Astrocyte (in vitro differentiated cells and primary cell): ENCODE measurements around the gene PARP9. TPM values are rescaled to one million over a fixed set of nuclear protein-coding genes. Genes with fewer than 3 reads are reported as not detected.
"Not testable (repeated sequence)": the region's sequence is repeated elsewhere in the genome, so short reads cannot be mapped to it uniquely, and the experiment has no call there.

Source experiments
- DNase-seq: peaks from one replicate; pipeline ENCODE4 v3.0.0-alpha.2; 2010; ENCODE audit warnings: low read depth
- FAIRE-seq: peaks from 2 replicates; lab custom pipeline; 2011; peaks lifted over from hg19 to GRCh38; lab: Jason Lieb, UNC
- H2AFZ ChIP-seq: 2 replicates; pipeline ENCODE4 v1.6.0; 2012; ENCODE audit warnings: low read depth, low read length, inconsistent platforms
- H3K27ac ChIP-seq: 2 replicates; pipeline ENCODE4 v1.5.1; 2011; ENCODE audit warnings: low read depth, low read length, inconsistent platforms
- H3K27me3 ChIP-seq: 2 replicates; pipeline ENCODE4 v1.6.0; 2011; ENCODE audit warnings: low read length, inconsistent platforms; ENCODE audit not compliant: insufficient read depth
- H3K36me3 ChIP-seq: 2 replicates; pipeline ENCODE4 v1.5.1; 2011; ENCODE audit warnings: low read length, inconsistent platforms; ENCODE audit not compliant: insufficient read depth
- H3K4me1 ChIP-seq: 2 replicates; pipeline ENCODE4 v1.5.1; 2011; ENCODE audit warnings: low read length, inconsistent platforms; ENCODE audit not compliant: insufficient read depth
- H3K4me2 ChIP-seq: 2 replicates; pipeline ENCODE4 v1.6.0; 2012; ENCODE audit warnings: low read length, inconsistent platforms
- H3K4me3 ChIP-seq: 2 replicates; pipeline ENCODE4 v1.5.1; 2011; ENCODE audit warnings: low read depth, mild to moderate bottlenecking, low read length, inconsistent platforms; ENCODE audit not compliant: insufficient read depth
- H3K79me2 ChIP-seq: 2 replicates; pipeline ENCODE4 v1.6.0; 2012; ENCODE audit warnings: mild to moderate bottlenecking, low read length, inconsistent platforms; ENCODE audit not compliant: insufficient read depth
- H3K9ac ChIP-seq: 2 replicates; pipeline ENCODE4 v1.6.0; 2012; ENCODE audit warnings: mild to moderate bottlenecking, low read length, inconsistent platforms
- H3K9me3 ChIP-seq: 2 replicates; pipeline ENCODE4 v1.5.1; 2012; ENCODE audit warnings: low read depth, mild to moderate bottlenecking, low read length, inconsistent platforms; ENCODE audit not compliant: insufficient read depth
- H4K20me1 ChIP-seq: 2 replicates; pipeline ENCODE4 v1.6.0; 2012; ENCODE audit warnings: low read length, inconsistent platforms; ENCODE audit not compliant: insufficient read depth
- H3K27ac Mint-ChIP-seq: one replicate; pipeline ENCODE4 v1.8.0; 2021; ENCODE audit warnings: mild to moderate bottlenecking, mixed read lengths; ENCODE audit not compliant: unreplicated experiment
- H3K27me3 Mint-ChIP-seq: one replicate; pipeline ENCODE4 v1.8.0; 2021; ENCODE audit warnings: low read depth, mixed read lengths; ENCODE audit not compliant: unreplicated experiment
- H3K36me3 Mint-ChIP-seq: one replicate; pipeline ENCODE4 v1.8.0; 2021; ENCODE audit warnings: low read depth, mixed read lengths; ENCODE audit not compliant: unreplicated experiment
- H3K4me1 Mint-ChIP-seq: one replicate; pipeline ENCODE4 v1.8.0; 2021; ENCODE audit warnings: low read depth, mixed read lengths; ENCODE audit not compliant: unreplicated experiment
- H3K4me3 Mint-ChIP-seq: one replicate; pipeline ENCODE4 v1.8.0; 2021; ENCODE audit warnings: mild to moderate bottlenecking, moderate library complexity, mixed read lengths; ENCODE audit not compliant: unreplicated experiment
- H3K9me3 Mint-ChIP-seq: one replicate; pipeline ENCODE4 v1.8.0; 2021; ENCODE audit warnings: mild to moderate bottlenecking, mixed read lengths; ENCODE audit not compliant: unreplicated experiment
- CTCF ChIP-seq: IDR thresholded peaks from 2 replicates; pipeline ENCODE4 v1.5.1; 2011; ENCODE audit warnings: low read depth, mild to moderate bottlenecking, inconsistent platforms, low read length, moderate library complexity; ENCODE audit not compliant: insufficient read depth
- EZH2 ChIP-seq: IDR thresholded peaks from 2 replicates; pipeline ENCODE4 v1.6.1; 2012; ENCODE audit warnings: mild to moderate bottlenecking, low read length, inconsistent platforms; ENCODE audit not compliant: insufficient read depth
- total RNA-seq: library from RNA; stranded (reverse); gene quantifications from 2 replicates; pipeline ENCODE4 v1.2.1, GENCODE V29; 2021

Gene PARP9
- total RNA-seq, 1 donor from 2014 or later: 74.1 TPM

DNA sequence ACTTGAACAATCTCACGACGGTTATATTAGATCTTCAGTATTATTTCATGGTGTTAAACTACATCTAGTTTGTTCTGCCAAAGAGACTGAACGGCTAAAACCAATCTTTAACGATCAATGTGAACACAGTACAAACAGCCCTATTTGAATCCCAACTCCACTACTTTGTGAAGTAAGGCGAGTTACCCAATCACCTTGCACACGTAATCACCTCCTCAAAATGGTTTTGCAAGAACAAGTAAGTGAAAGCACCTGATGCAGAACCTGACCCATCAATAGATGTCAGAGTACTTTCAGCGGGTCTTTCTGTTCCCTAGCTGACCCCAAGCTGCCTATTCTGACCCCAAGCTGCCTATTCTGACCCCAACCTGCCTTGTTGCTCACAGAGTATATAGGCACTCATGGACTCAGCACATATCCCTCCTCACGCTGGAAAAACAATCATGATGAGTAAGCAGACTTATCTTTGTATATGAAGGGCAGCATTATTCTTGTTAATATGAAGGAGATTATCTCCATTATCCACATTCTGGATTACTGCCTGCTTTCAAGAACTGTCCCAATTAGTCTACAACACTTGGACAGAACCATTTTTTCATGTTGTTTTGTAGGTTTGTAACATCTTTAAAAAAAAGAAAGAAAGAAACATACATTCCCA, 53.1 kb downstream of the PARP9 start:
- H3K27me3 ChIP-seq: no peaks in the 10 kb centered on the region
- no peaks in the 10 kb centered on the region for H3K36me3 ChIP-seq
- no peak overlapping the region for H3K4me3 ChIP-seq
- peak overlapping the region; percentile 60 for H3K4me3 Mint-ChIP-seq
- H3K79me2 ChIP-seq: peaks cover 81% of the 10 kb centered on the region
- no peak overlapping the region for H3K9ac ChIP-seq
- no peak overlapping the region for H3K27ac ChIP-seq
- H3K4me1 Mint-ChIP-seq: peaks cover 40% of the 10 kb centered on the region
- H3K36me3 Mint-ChIP-seq: no peaks in the 10 kb centered on the region
- H3K27ac Mint-ChIP-seq: peak overlapping the region; percentile 22
- H4K20me1 ChIP-seq: peaks cover 77% of the 10 kb centered on the region
- no peaks in the 10 kb centered on the region for H3K9me3 ChIP-seq
- FAIRE-seq: no peak
- peaks cover 10% of the 10 kb centered on the region for H3K4me1 ChIP-seq
- no peaks in the 10 kb centered on the region for H3K9me3 Mint-ChIP-seq
- H3K27me3 Mint-ChIP-seq: no peaks in the 10 kb centered on the region
- TF ChIP-seq CTCF: no peak
- TF ChIP-seq EZH2: no peak
- no peak overlapping the region for H3K4me2 ChIP-seq
- H2AFZ ChIP-seq: no peak overlapping the region
- DNase-seq: no peak

- not testable (repeated sequence) for H2AFZ ChIP-seq, H3K9me3 Mint-ChIP-seq, H3K4me3 Mint-ChIP-seq, H3K4me1 ChIP-seq, H3K4me3 ChIP-seq, H3K27me3 ChIP-seq, H3K9me3 ChIP-seq, H3K4me2 ChIP-seq, FAIRE-seq, H3K36me3 ChIP-seq, H3K27me3 Mint-ChIP-seq, H3K27ac Mint-ChIP-seq, H3K9ac ChIP-seq, H3K27ac ChIP-seq, H3K36me3 Mint-ChIP-seq
- peaks cover 96% of the 10 kb centered on the region for H4K20me1 ChIP-seq
- H3K79me2 ChIP-seq: peaks cover 100% of the 10 kb centered on the region
- H3K4me1 Mint-ChIP-seq: peaks cover 47% of the 10 kb centered on the region
- DNase-seq: peak; percentile 49
These were observed 55.2 kb downstream of the PARP9 start for GRCh38 chr3:122508944-122509343.

GRCh38 chr3:122508135-122508914, 55.8 kb downstream of the PARP9 start:
- Histone ChIP-seq H3K79me2 (peaks cover 100% of the 10 kb centered on the region), H2AFZ (no peak overlapping the region), H3K27ac (no peak overlapping the region), H3K27me3 (no peaks in the 10 kb centered on the region), H3K9me3 (no peaks in the 10 kb centered on the region), H4K20me1 (peaks cover 96% of the 10 kb centered on the region), H3K4me3 (no peak overlapping the region), H3K4me1 (peaks cover 6% of the 10 kb centered on the region), H3K9ac (no peak overlapping the region), H3K4me2 (no peak overlapping the region), H3K36me3 (no peaks in the 10 kb centered on the region)
- DNase-seq (no peak), FAIRE-seq (no peak)
- Mint-ChIP-seq H3K27me3 (no peaks in the 10 kb centered on the region), H3K9me3 (no peaks in the 10 kb centered on the region), H3K4me3 (no peak overlapping the region), H3K27ac (no peak overlapping the region), H3K36me3 (peaks cover 5% of the 10 kb centered on the region), H3K4me1 (peaks cover 45% of the 10 kb centered on the region)
- no peak for TF ChIP-seq EZH2
- no peak for TF ChIP-seq CTCF
